Breast epithelium (tissue), 3 donors: ENCODE data around the gene SDK2.

ENCODE experiments used
- POLR2A ChIP-seq: fragments of 450-650 bp; IDR thresholded peaks from one replicate; pipeline ENCODE4 v1.6.1; 2016; ENCODE audit warnings: antibody characterized with exemption, mild to moderate bottlenecking, moderate library complexity
- POLR2AphosphoS5 ChIP-seq, 3 donors: sonication (generic); formaldehyde crosslinking; IDR thresholded peaks; one replicate each; pipeline ENCODE4 v1.6.1; 2017; ENCODE audit warnings: antibody characterized with exemption in 3 of 3
- TF ChIP-seq, protein P1 (sequence below), 3 donors: fragments of 450-650 bp; IDR thresholded peaks; one replicate each; pipeline ENCODE4 v1.5.1; 2016 to 2017; ENCODE audit warnings: antibody characterized with exemption in 3 of 3, mild to moderate bottlenecking in 3 of 3, moderate library complexity in 3 of 3

GRCh38 chr17:73459980-73460379, 184.3 kb downstream of the SDK2 start:
- TF ChIP-seq, protein P1, sequence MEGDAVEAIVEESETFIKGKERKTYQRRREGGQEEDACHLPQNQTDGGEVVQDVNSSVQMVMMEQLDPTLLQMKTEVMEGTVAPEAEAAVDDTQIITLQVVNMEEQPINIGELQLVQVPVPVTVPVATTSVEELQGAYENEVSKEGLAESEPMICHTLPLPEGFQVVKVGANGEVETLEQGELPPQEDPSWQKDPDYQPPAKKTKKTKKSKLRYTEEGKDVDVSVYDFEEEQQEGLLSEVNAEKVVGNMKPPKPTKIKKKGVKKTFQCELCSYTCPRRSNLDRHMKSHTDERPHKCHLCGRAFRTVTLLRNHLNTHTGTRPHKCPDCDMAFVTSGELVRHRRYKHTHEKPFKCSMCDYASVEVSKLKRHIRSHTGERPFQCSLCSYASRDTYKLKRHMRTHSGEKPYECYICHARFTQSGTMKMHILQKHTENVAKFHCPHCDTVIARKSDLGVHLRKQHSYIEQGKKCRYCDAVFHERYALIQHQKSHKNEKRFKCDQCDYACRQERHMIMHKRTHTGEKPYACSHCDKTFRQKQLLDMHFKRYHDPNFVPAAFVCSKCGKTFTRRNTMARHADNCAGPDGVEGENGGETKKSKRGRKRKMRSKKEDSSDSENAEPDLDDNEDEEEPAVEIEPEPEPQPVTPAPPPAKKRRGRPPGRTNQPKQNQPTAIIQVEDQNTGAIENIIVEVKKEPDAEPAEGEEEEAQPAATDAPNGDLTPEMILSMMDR (IDR thresholded peaks at IDR 0.05) = no peak
- TF ChIP-seq POLR2AphosphoS5 (IDR thresholded peaks at IDR 0.05) (no peak), POLR2A (no peak)
